ENCODE data around the gene PTPRD. TPM values are rescaled to one million over a fixed set of nuclear protein-coding genes. Genes with fewer than 3 reads are reported as not detected.

Gene PTPRD
- total and polyA plus RNA-seq, 3 experiments from 2014 or later: 0.02 to 0.04 TPM; not detected in 1

DNA sequence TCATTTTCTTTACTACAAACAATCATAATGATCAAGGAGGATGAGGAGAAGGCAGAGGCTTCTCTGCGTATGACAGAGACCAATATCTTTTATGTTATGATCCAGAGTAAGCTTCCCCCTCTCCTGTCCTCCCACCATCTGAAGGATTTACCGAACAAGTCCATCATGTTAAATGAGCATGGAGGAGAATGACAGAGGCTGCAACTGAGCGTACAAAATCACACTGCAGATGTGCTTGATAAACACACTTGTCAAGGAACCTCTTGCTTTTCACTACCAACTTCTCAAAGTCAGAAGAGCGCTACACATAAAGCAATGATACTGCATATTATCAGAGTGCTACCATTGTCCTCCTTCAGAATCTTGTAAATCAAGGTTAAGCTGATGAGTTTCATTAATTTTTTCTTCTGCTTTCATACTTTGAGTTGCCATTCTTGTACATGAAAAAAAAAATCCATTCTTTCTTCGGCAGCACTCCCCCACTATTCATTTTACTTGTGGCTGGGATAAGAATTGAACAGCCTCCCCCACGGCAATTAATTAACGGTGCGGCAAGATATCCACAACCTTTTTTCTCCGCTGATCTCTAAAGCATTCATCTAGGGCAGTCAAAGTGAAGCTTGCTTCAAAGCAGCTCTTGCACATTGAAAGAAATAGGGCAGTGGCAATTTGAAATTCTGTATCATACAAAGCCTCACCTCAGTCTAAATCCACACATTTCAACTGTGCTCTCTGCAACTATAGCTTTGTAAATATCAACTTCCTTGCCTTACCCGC lies 2139.4 kb downstream of the PTPRD start:
- CTCF ChIA-PET: no interaction called here
- Histone ChIP-seq H3K36me3 (ENCODE audit: insufficient read depth, low read length) (no peaks in the 10 kb centered on the region), H3K9me3 (ENCODE audit: low read length) (no peaks in the 10 kb centered on the region), H3K27me3 (ENCODE audit: insufficient read depth, low read length, poor library complexity, severe bottlenecking) (no peaks in the 10 kb centered on the region), H3K4me3 (ENCODE audit: low read length) (no peak overlapping the region), H3K4me1 (ENCODE audit: insufficient read depth, low read length) (no peaks in the 10 kb centered on the region), H3K27ac (ENCODE audit: low read depth, low read length) (no peak overlapping the region)
- POLR2A ChIA-PET: no interaction called here
- Mint-ChIP-seq H3K27ac (no peak overlapping the region), H3K9me3 (no peaks in the 10 kb centered on the region), H3K36me3 (no peaks in the 10 kb centered on the region), H3K27me3 (no peaks in the 10 kb centered on the region), H3K4me3 (no peak overlapping the region), H3K4me1 (no peaks in the 10 kb centered on the region)
- DNase-seq: no peak

DNA sequence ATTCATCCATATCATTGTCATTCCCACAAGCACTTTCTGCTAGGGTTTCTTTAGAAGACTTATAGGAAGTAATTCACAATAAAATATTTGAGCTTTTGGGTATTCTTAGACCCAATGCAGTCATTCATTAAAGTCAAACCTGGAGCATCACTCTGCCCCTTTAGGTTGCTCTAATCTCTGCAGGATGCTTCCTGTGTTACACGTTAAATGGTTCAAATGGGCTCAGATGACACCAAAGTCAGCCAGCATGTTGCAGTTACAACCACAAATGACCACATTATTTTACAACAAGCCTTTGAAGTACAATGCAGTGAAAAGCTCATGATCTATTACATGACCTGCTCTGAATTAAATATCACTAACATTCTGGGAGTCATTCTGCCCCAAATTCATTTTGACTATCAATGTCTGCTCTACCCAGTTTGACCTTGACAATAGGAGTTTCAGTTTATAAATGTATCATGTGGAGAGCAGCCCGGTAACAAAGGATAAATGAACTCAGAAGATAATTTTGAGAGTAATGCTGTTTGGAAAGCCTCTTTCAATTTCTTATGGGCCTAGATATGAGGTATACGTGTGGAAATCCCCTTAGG lies 2144.7 kb downstream of the PTPRD start:
- Mint-ChIP-seq H3K4me3 (no peak overlapping the region), H3K27me3 (no peaks in the 10 kb centered on the region), H3K36me3 (no peaks in the 10 kb centered on the region), H3K9me3 (no peaks in the 10 kb centered on the region), H3K4me1 (no peaks in the 10 kb centered on the region), H3K27ac (no peak overlapping the region)
- CTCF ChIA-PET: no interaction called here
- H3K9me3 ChIP-seq (ENCODE audit: low read length): no peaks in the 10 kb centered on the region
- DNase-seq: no peak
- no peaks in the 10 kb centered on the region for H3K4me1 ChIP-seq (ENCODE audit: insufficient read depth, low read length)
- H3K27me3 ChIP-seq (ENCODE audit: insufficient read depth, low read length, poor library complexity, severe bottlenecking): no peaks in the 10 kb centered on the region
- no peaks in the 10 kb centered on the region for H3K36me3 ChIP-seq (ENCODE audit: insufficient read depth, low read length)
- POLR2A ChIA-PET: no interaction called here
- no peak overlapping the region for H3K4me3 ChIP-seq (ENCODE audit: low read length)
- H3K27ac ChIP-seq (ENCODE audit: low read depth, low read length): no peak overlapping the region

DNA sequence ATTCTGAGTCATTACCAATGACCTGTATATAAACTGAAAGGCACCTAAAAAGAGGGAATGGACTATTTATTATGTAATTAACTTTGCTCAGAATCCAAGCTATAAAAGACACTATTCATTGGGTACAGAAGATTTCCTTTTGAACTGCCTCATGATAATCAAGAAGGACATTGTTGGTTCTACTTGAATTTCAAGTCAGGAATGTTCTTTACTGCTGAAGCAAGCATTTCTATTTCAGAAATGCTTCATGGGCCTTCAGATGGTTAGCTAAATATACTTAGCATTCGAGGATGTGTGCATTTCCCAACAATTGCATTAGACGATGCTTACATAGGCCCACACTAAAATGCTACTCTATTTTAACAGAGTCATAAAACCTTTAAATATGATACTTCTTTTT lies 2155.0 kb downstream of the PTPRD start:
- Mint-ChIP-seq H3K9me3 (no peaks in the 10 kb centered on the region), H3K27ac (no peak overlapping the region), H3K4me3 (no peak overlapping the region), H3K4me1 (no peaks in the 10 kb centered on the region), H3K27me3 (no peaks in the 10 kb centered on the region), H3K36me3 (no peaks in the 10 kb centered on the region)
- Histone ChIP-seq H3K27me3 (ENCODE audit: insufficient read depth, low read length, poor library complexity, severe bottlenecking) (no peaks in the 10 kb centered on the region), H3K36me3 (ENCODE audit: insufficient read depth, low read length) (no peaks in the 10 kb centered on the region), H3K4me3 (ENCODE audit: low read length) (no peak overlapping the region), H3K27ac (ENCODE audit: low read depth, low read length) (no peak overlapping the region), H3K9me3 (ENCODE audit: low read length) (no peaks in the 10 kb centered on the region), H3K4me1 (ENCODE audit: insufficient read depth, low read length) (no peaks in the 10 kb centered on the region)
- DNase-seq: no peak
- ChIA-PET CTCF (no interaction called here), POLR2A (no interaction called here)

DNA sequence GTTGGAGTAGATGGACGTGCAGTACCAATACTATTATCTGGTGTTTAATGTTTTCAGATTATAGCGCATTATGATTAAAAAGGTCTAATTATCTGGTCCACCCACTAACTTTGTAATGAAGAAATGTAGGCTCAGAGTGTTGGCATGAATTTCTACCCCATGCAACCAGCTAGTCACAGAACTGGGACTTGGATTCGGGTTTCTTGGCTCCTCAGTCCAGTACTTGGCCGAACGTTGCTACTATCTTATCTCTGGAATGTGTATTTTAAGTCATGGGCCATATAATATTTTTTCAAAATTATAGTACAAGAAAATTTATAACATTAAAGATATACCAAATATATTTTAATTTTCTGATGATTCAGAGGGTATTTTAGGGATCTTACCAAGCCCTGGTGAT lies 2155.7 kb downstream of the PTPRD start:
- POLR2A ChIA-PET: no interaction called here
- H3K36me3 ChIP-seq (ENCODE audit: insufficient read depth, low read length): no peaks in the 10 kb centered on the region
- H3K4me1 ChIP-seq (ENCODE audit: insufficient read depth, low read length): no peaks in the 10 kb centered on the region
- H3K27me3 ChIP-seq (ENCODE audit: insufficient read depth, low read length, poor library complexity, severe bottlenecking): no peaks in the 10 kb centered on the region
- no peak for DNase-seq
- no peaks in the 10 kb centered on the region for H3K27me3 Mint-ChIP-seq
- H3K9me3 ChIP-seq (ENCODE audit: low read length): no peaks in the 10 kb centered on the region
- H3K4me1 Mint-ChIP-seq: no peaks in the 10 kb centered on the region
- no peak overlapping the region for H3K4me3 Mint-ChIP-seq
- H3K27ac ChIP-seq (ENCODE audit: low read depth, low read length): no peak overlapping the region
- no peaks in the 10 kb centered on the region for H3K9me3 Mint-ChIP-seq
- H3K4me3 ChIP-seq (ENCODE audit: low read length): no peak overlapping the region
- no peaks in the 10 kb centered on the region for H3K36me3 Mint-ChIP-seq
- CTCF ChIA-PET: no interaction called here
- H3K27ac Mint-ChIP-seq: no peak overlapping the region

DNA sequence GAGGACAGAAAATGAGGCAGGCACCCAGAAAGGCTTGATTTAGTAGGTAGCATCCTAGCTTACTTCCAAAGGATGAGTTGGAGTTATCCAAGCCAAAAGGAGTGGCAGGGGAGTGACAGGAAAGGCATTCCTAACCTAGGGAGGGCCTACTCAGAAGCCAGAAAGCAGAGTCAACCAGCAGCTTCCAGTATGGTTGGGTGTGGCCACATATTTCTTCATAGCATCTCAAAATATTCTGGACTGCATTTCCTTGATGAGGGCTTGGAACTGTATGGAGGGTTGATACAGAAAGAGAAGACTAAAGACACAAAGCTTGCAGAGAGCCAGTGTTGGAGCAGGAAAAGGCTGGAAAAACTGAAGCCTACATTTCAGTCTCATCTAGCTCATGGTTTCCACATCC lies 2156.5 kb downstream of the PTPRD start:
- H3K36me3 Mint-ChIP-seq: no peaks in the 10 kb centered on the region
- Histone ChIP-seq H3K27ac (ENCODE audit: low read depth, low read length) (no peak overlapping the region), H3K9me3 (ENCODE audit: low read length) (no peaks in the 10 kb centered on the region), H3K4me1 (ENCODE audit: insufficient read depth, low read length) (no peaks in the 10 kb centered on the region), H3K27me3 (ENCODE audit: insufficient read depth, low read length, poor library complexity, severe bottlenecking) (no peaks in the 10 kb centered on the region), H3K4me3 (ENCODE audit: low read length) (no peak overlapping the region), H3K36me3 (ENCODE audit: insufficient read depth, low read length) (no peaks in the 10 kb centered on the region)
- ChIA-PET CTCF (no interaction called here), POLR2A (no interaction called here)
- no peak for DNase-seq
- no peak overlapping the region for H3K27ac Mint-ChIP-seq
- no peak overlapping the region for H3K4me3 Mint-ChIP-seq
- H3K27me3 Mint-ChIP-seq: no peaks in the 10 kb centered on the region
- H3K4me1 Mint-ChIP-seq: no peaks in the 10 kb centered on the region
- no peaks in the 10 kb centered on the region for H3K9me3 Mint-ChIP-seq

DNA sequence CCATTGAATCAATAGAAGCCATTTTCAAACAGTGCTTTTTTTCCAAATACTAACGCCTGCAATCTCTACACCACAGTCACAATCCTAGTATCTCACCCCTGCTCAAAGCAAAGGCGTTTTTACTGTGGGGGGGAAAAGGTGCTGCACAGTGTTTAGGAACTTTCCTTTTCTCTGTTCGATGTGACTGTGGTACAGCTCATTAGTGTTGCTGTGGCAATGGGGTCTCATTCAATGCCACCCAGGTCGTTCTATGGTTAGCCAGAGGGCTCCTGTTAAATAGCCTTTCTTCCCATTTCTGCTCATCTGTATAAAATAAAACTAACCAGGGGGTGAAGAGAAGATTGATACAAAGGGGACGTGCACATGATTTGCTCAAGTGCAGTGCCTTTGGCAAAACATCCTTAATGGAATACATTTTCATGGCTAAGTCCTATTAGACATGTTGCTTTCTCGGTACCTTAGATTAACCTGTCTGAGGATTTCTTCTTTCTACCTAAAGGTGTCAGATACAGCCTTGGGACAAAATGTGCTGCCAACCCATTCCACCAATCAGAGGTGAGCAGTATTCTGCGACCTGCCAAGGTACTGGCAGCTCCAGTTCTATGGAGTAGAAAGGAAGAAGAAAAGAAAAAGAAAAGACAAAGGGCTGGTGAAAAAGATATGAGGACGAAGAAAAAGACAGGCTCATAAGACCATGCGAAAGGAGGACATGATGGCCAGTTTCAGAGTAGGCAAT lies 2161.8 kb downstream of the PTPRD start:
- H3K27me3 ChIP-seq (ENCODE audit: insufficient read depth, low read length, poor library complexity, severe bottlenecking): no peaks in the 10 kb centered on the region
- H3K4me3 Mint-ChIP-seq: no peak overlapping the region

GRCh38 chr9:8448226-8448625 lies 2164.6 kb downstream of the PTPRD start:
- ChIA-PET POLR2A (no interaction called here), CTCF (no interaction called here)
- Histone ChIP-seq H3K27ac (ENCODE audit: low read depth, low read length) (no peak overlapping the region), H3K9me3 (ENCODE audit: low read length) (no peaks in the 10 kb centered on the region), H3K4me1 (ENCODE audit: insufficient read depth, low read length) (no peaks in the 10 kb centered on the region), H3K36me3 (ENCODE audit: insufficient read depth, low read length) (no peaks in the 10 kb centered on the region), H3K27me3 (ENCODE audit: insufficient read depth, low read length, poor library complexity, severe bottlenecking) (no peaks in the 10 kb centered on the region), H3K4me3 (ENCODE audit: low read length) (no peak overlapping the region)
- Mint-ChIP-seq H3K4me1 (no peaks in the 10 kb centered on the region), H3K27ac (no peak overlapping the region), H3K36me3 (no peaks in the 10 kb centered on the region), H3K9me3 (no peaks in the 10 kb centered on the region), H3K27me3 (no peaks in the 10 kb centered on the region), H3K4me3 (no peak overlapping the region)
- DNase-seq: no peak

More for the DNA sequence above, 2161.8 kb downstream of the PTPRD start:
- H3K9me3 ChIP-seq (ENCODE audit: low read length): no peaks in the 10 kb centered on the region
- no peak for DNase-seq
- no peak overlapping the region for H3K27ac ChIP-seq (ENCODE audit: low read depth, low read length)
- ChIA-PET CTCF (no interaction called here), POLR2A (no interaction called here)
- H3K4me1 ChIP-seq (ENCODE audit: insufficient read depth, low read length): no peaks in the 10 kb centered on the region
- H3K4me1 Mint-ChIP-seq: no peaks in the 10 kb centered on the region
- no peak overlapping the region for H3K27ac Mint-ChIP-seq
- no peaks in the 10 kb centered on the region for H3K27me3 Mint-ChIP-seq
- no peaks in the 10 kb centered on the region for H3K36me3 Mint-ChIP-seq
- H3K9me3 Mint-ChIP-seq: no peaks in the 10 kb centered on the region
- no peaks in the 10 kb centered on the region for H3K36me3 ChIP-seq (ENCODE audit: insufficient read depth, low read length)
- H3K4me3 ChIP-seq (ENCODE audit: low read length): no peak overlapping the region

- no peaks in the 10 kb centered on the region for H3K9me3 Mint-ChIP-seq
- no peaks in the 10 kb centered on the region for H3K27me3 Mint-ChIP-seq
- peak overlapping the region in 1 of 8 donors; percentile 41 for H3K27ac Mint-ChIP-seq
- Histone ChIP-seq H3K27ac (ENCODE audit: low read depth, low read length) (no peak overlapping the region), H3K4me3 (ENCODE audit: low read length) (no peak overlapping the region), H3K4me1 (ENCODE audit: insufficient read depth, low read length) (no peaks in the 10 kb centered on the region), H3K27me3 (ENCODE audit: insufficient read depth, low read length, poor library complexity, severe bottlenecking) (no peaks in the 10 kb centered on the region), H3K9me3 (ENCODE audit: low read length) (no peaks in the 10 kb centered on the region), H3K36me3 (ENCODE audit: insufficient read depth, low read length) (no peaks in the 10 kb centered on the region)
- H3K4me1 Mint-ChIP-seq: no peaks in the 10 kb centered on the region
- ChIA-PET CTCF (no interaction called here), POLR2A (no interaction called here)
- H3K36me3 Mint-ChIP-seq: no peaks in the 10 kb centered on the region
- no peak overlapping the region for H3K4me3 Mint-ChIP-seq
- no peak for DNase-seq
Measured at GRCh38 chr9:8447601-8448000, 2165.2 kb downstream of the PTPRD start.
